Measurements from ENCODE around the gene PPP2R5A. TPM values are rescaled to one million over a fixed set of nuclear protein-coding genes. Genes with fewer than 3 reads are reported as not detected.

PPP2R5A gene
- polyA plus RNA-seq, 1 experiment, result 10.2 TPM

- Histone ChIP-seq H3K36me3 (ENCODE audit: control insufficient read depth, insufficient read depth, low read length) (no peaks in the 10 kb centered on the region), H3K27me3 (ENCODE audit: control insufficient read depth, insufficient read depth, low read length) (no peaks in the 10 kb centered on the region), H3K4me3 (ENCODE audit: low read depth, low read length) (no peak overlapping the region)
- no peak for TF ChIP-seq CTCF (IDR thresholded peaks at IDR 0.05; ENCODE audit: insufficient read depth, low read depth, low read length)
- ChIA-PET POLR2A (no interaction called here), CTCF (interaction anchor here (0.7 kb wide), 1 partner anchor 35 kb away, joined by 4 read pairs; no protein-coding TSS in a partner anchor)
- no peak for DNase-seq (ENCODE audit: low read depth)
Observed at GRCh38 chr1:212326541-212326940, 41.3 kb downstream of the PPP2R5A start.

GRCh38 chr1:212328248-212328647 lies 43.0 kb downstream of the PPP2R5A start:
- ChIA-PET CTCF (no interaction called here), POLR2A (no interaction called here)
- H3K27me3 ChIP-seq (ENCODE audit: control insufficient read depth, insufficient read depth, low read length), result no peaks in the 10 kb centered on the region
- no peak for DNase-seq (ENCODE audit: low read depth)
- no peaks in the 10 kb centered on the region for H3K36me3 ChIP-seq (ENCODE audit: control insufficient read depth, insufficient read depth, low read length)
- H3K4me3 ChIP-seq (ENCODE audit: low read depth, low read length), result no peak overlapping the region
- no peak for TF ChIP-seq CTCF (IDR thresholded peaks at IDR 0.05; ENCODE audit: insufficient read depth, low read depth, low read length)

GRCh38 chr1:212329105-212329504 lies 43.9 kb downstream of the PPP2R5A start:
- Histone ChIP-seq H3K27me3 (ENCODE audit: control insufficient read depth, insufficient read depth, low read length) (no peaks in the 10 kb centered on the region), H3K36me3 (ENCODE audit: control insufficient read depth, insufficient read depth, low read length) (no peaks in the 10 kb centered on the region), H3K4me3 (ENCODE audit: low read depth, low read length) (no peak overlapping the region)
- no peak for TF ChIP-seq CTCF (IDR thresholded peaks at IDR 0.05; ENCODE audit: insufficient read depth, low read depth, low read length)
- CTCF ChIA-PET, result no interaction called here
- POLR2A ChIA-PET, result no interaction called here
- no peak for DNase-seq (ENCODE audit: low read depth)

GRCh38 chr1:212341090-212341489 lies 55.9 kb downstream of the PPP2R5A start:
- Histone ChIP-seq H3K27me3 (ENCODE audit: control insufficient read depth, insufficient read depth, low read length) (no peaks in the 10 kb centered on the region), H3K36me3 (ENCODE audit: control insufficient read depth, insufficient read depth, low read length) (no peaks in the 10 kb centered on the region), H3K4me3 (ENCODE audit: low read depth, low read length) (no peak overlapping the region)
- POLR2A ChIA-PET, result no interaction called here
- no peak for TF ChIP-seq CTCF (IDR thresholded peaks at IDR 0.05; ENCODE audit: insufficient read depth, low read depth, low read length)
- no peak for DNase-seq (ENCODE audit: low read depth)
- CTCF ChIA-PET, result interaction anchor here (1.3 kb wide), 1 partner anchor 8 kb away, joined by 6 read pairs; no protein-coding TSS in a partner anchor

- no peak for TF ChIP-seq CTCF (IDR thresholded peaks at IDR 0.05; ENCODE audit: insufficient read depth, low read depth, low read length)
- ChIA-PET CTCF (interaction anchor here (1.1 to 2.0 kb wide), 3 partner anchors 10 to 110 kb away, joined by 3 to 7 read pairs (median 6); no protein-coding TSS in a partner anchor), POLR2A (no interaction called here)
- Histone ChIP-seq H3K4me3 (ENCODE audit: low read depth, low read length) (no peak overlapping the region), H3K36me3 (ENCODE audit: control insufficient read depth, insufficient read depth, low read length) (no peaks in the 10 kb centered on the region), H3K27me3 (ENCODE audit: control insufficient read depth, insufficient read depth, low read length) (no peaks in the 10 kb centered on the region)
- DNase-seq (ENCODE audit: low read depth), result no peak
Observed at GRCh38 chr1:212344905-212345304, 59.7 kb downstream of the PPP2R5A start.

Data from BJ (cell line).